ENCODE results near the gene NRROS. TPM values are rescaled to one million over a fixed set of nuclear protein-coding genes. Genes with fewer than 3 reads are reported as not detected.

NRROS gene
- total RNA-seq, 1 experiment from 2014 or later = 1.5 TPM

- Mint-ChIP-seq H3K9me3 (ENCODE audit: unreplicated experiment) (no peaks in the 10 kb centered on the region), H3K4me1 (ENCODE audit: low read depth, unreplicated experiment) (peaks cover 13% of the 10 kb centered on the region), H3K27ac (ENCODE audit: unreplicated experiment) (peak overlapping the region; percentile 97), H3K36me3 (ENCODE audit: insufficient read depth, unreplicated experiment) (peaks cover 17% of the 10 kb centered on the region), H3K4me3 (ENCODE audit: unreplicated experiment) (peak overlapping the region; percentile 94), H3K27me3 (ENCODE audit: insufficient read depth, unreplicated experiment) (no peaks in the 10 kb centered on the region)
- POLR2A ChIA-PET = interaction anchor here (0.5 to 0.8 kb wide), 3 partner anchors 104 to 146 kb away, joined by 4 to 5 read pairs (median 4); partner anchors contain the start of gene PAK2
- H3K9me3 ChIP-seq = no peaks in the 10 kb centered on the region
- H3K36me3 ChIP-seq (ENCODE audit: control insufficient read depth, insufficient read depth, low read length) = no peaks in the 10 kb centered on the region
- intact Hi-C loops (cut with micrococcal nuclease; ENCODE audit: unreplicated experiment) = loop anchor here (1.0 to 2.0 kb wide), 2 partner anchors 23 to 53 kb away; no protein-coding TSS in a partner anchor
- TF ChIP-seq CTCF (IDR thresholded peaks at IDR 0.05; ENCODE audit: insufficient read depth in 1 of 2, low read depth in 1 of 2, low read length in 1 of 2, severe bottlenecking in 1 of 2, unreplicated experiment in 1 of 2) = peak in 1 of 2 experiments; percentile 67
- TSS peak; percentile 85 for BruUV-seq (replicated peaks)
- peak overlapping the region; percentile 57 for H3K4me3 ChIP-seq (ENCODE audit: low read depth, low read length)
- peak; percentile 89 to 91 for DNase-seq
- H3K4me1 ChIP-seq = peaks cover 6% of the 10 kb centered on the region; the same call in 1 of the 2 replicates
- CTCF ChIA-PET = interaction anchor here (1.7 kb wide), 1 partner anchor 23 kb away, joined by 5 read pairs; no protein-coding TSS in a partner anchor
- no peaks in the 10 kb centered on the region for H3K27me3 ChIP-seq (replicated peaks; ENCODE audit: control insufficient read depth, insufficient read depth, low read length)
These were observed 7.3 kb upstream of the NRROS start for GRCh38 chr3:196632046-196632751.

DNA sequence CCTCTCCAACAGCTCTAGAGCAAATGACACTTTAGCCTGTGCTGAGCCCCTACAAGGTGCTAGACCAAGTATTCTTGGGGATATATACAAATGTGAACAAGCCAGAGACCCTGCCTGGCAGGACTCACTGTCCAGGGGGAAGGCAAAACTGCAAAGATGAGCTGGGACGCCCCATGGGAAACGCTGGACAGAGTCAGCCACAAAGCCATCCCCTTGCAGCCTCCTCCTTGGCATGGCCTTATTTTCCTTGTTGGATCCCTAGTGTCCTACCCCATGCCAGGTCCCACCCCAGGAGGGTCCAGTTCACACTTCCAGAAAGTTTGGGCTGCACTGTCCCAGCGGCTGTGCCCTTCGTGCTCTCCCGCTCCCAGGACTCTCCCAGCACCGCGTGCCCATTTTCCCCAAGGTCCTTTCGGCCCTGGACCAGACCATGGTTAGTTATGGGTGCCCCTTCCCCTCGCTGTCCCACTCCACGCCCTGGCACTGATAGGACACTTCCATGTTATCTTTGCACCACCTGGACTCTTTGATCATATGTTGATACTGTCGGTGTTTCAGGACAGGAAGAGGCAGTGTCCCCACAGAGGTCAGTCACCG is 5.8 kb upstream of the NRROS start:
- peak overlapping the region; percentile 94 for H3K4me3 Mint-ChIP-seq (ENCODE audit: unreplicated experiment)
- H3K4me1 Mint-ChIP-seq (ENCODE audit: low read depth, unreplicated experiment) = peaks cover 13% of the 10 kb centered on the region
- no peaks in the 10 kb centered on the region for H3K27me3 Mint-ChIP-seq (ENCODE audit: insufficient read depth, unreplicated experiment)
- TF ChIP-seq CTCF (IDR thresholded peaks at IDR 0.05; ENCODE audit: insufficient read depth in 1 of 2, low read depth in 1 of 2, low read length in 1 of 2, severe bottlenecking in 1 of 2, unreplicated experiment in 1 of 2) = no peak
- DNase-seq = no peak
- H3K9me3 ChIP-seq = no peaks in the 10 kb centered on the region
- no peaks in the 10 kb centered on the region for H3K27me3 ChIP-seq (replicated peaks; ENCODE audit: control insufficient read depth, insufficient read depth, low read length)
- intact Hi-C loops (cut with micrococcal nuclease; ENCODE audit: unreplicated experiment) = loop anchor here (2.0 kb wide), 1 partner anchor 51 kb away; no protein-coding TSS in a partner anchor
- H3K27ac Mint-ChIP-seq (ENCODE audit: unreplicated experiment) = peak overlapping the region; percentile 97
- BruUV-seq (replicated peaks) = no TSS peak
- POLR2A ChIA-PET = no interaction called here
- H3K36me3 Mint-ChIP-seq (ENCODE audit: insufficient read depth, unreplicated experiment) = peaks cover 17% of the 10 kb centered on the region
- no peaks in the 10 kb centered on the region for H3K9me3 Mint-ChIP-seq (ENCODE audit: unreplicated experiment)
- peaks cover 6% of the 10 kb centered on the region; the same call in 1 of the 2 replicates for H3K4me1 ChIP-seq
- CTCF ChIA-PET = interaction anchor here (0.9 to 1.1 kb wide), 2 partner anchors 24 to 78 kb away, joined by 3 to 4 read pairs; partner anchors contain the start of gene CEP19
- no peaks in the 10 kb centered on the region for H3K36me3 ChIP-seq (ENCODE audit: control insufficient read depth, insufficient read depth, low read length)
- peak overlapping the region; percentile 7; the same call in 1 of the 2 replicates for H3K4me3 ChIP-seq (ENCODE audit: low read depth, low read length)

DNA sequence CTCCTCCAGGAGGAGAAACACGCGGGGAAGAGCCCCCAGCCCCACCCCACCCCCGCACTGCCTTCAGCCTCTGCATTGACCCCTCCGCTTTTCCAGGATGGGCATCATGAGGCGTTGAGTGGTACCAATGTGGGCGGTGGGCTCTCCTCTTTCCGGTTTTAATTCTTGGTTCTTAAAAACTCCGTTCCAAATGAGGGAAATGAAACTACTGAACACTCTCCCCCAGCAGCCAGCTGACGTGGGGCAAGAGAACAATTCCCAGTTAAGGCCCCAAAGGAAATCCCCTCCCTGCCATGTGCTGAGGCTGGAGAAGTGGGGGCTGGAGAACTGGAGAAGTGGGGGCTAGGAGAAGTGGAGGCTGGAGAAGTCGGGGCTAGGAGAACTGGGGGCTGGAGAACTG is 5.3 kb upstream of the NRROS start:
- Mint-ChIP-seq H3K27me3 (ENCODE audit: insufficient read depth, unreplicated experiment) (no peaks in the 10 kb centered on the region), H3K4me3 (ENCODE audit: unreplicated experiment) (peak overlapping the region; percentile 94), H3K36me3 (ENCODE audit: insufficient read depth, unreplicated experiment) (peaks cover 17% of the 10 kb centered on the region), H3K9me3 (ENCODE audit: unreplicated experiment) (no peaks in the 10 kb centered on the region), H3K4me1 (ENCODE audit: low read depth, unreplicated experiment) (peaks cover 13% of the 10 kb centered on the region), H3K27ac (ENCODE audit: unreplicated experiment) (peak overlapping the region; percentile 97)
- intact Hi-C loops (cut with micrococcal nuclease; ENCODE audit: unreplicated experiment) = no loop called here
- no peak for DNase-seq
- H3K27me3 ChIP-seq (replicated peaks; ENCODE audit: control insufficient read depth, insufficient read depth, low read length) = no peaks in the 10 kb centered on the region
- CTCF ChIA-PET = interaction anchor here (0.9 to 1.1 kb wide), 2 partner anchors 25 to 78 kb away, joined by 3 to 4 read pairs; partner anchors contain the start of gene CEP19
- H3K4me3 ChIP-seq (ENCODE audit: low read depth, low read length) = no peak overlapping the region
- peaks cover 6% of the 10 kb centered on the region; the same call in 1 of the 2 replicates for H3K4me1 ChIP-seq
- POLR2A ChIA-PET = no interaction called here
- no peak for TF ChIP-seq CTCF (IDR thresholded peaks at IDR 0.05; ENCODE audit: insufficient read depth in 1 of 2, low read depth in 1 of 2, low read length in 1 of 2, severe bottlenecking in 1 of 2, unreplicated experiment in 1 of 2)
- H3K36me3 ChIP-seq (ENCODE audit: control insufficient read depth, insufficient read depth, low read length) = no peaks in the 10 kb centered on the region
- no peaks in the 10 kb centered on the region for H3K9me3 ChIP-seq
- BruUV-seq (replicated peaks) = no TSS peak

Measured in Caco-2 (cell line).